Thyroid gland (tissue), 4 donors: ENCODE measurements around the gene ANGPTL5. TPM values are rescaled to one million over a fixed set of nuclear protein-coding genes. Genes with fewer than 3 reads are reported as not detected.
A peak's percentile ranks its signal among the peaks of the same experiment; 100 is the strongest.

ENCODE experiments used
- DNase-seq, 2 donors: peaks; one replicate each; pipeline ENCODE4 v3.0.0-alpha.2; 2019
- H3K27ac ChIP-seq, 3 donors: fragments of 200-600 bp; sonication (generic); 1 replicate in 2 of 3; 2 replicates in 1 of 3; pipeline ENCODE4 v1.5.1; 2016 to 2019; ENCODE audit warnings: mild to moderate bottlenecking in 1 of 3, moderate library complexity in 1 of 3
- H3K27me3 ChIP-seq: fragments of 200-600 bp; sonication (generic); one replicate; pipeline ENCODE4 v1.5.1; 2019
- H3K36me3 ChIP-seq, 2 donors: fragments of 200-600 bp; sonication (generic); one replicate each; pipeline ENCODE4 v1.5.1; 2016 to 2019
- H3K4me1 ChIP-seq, 2 donors: fragments of 200-600 bp; sonication (generic); one replicate each; pipeline ENCODE4 v1.5.1; 2017 to 2019
- H3K4me3 ChIP-seq, 3 donors: fragments of 200-600 bp; sonication (generic); replicated peaks in 1 of 3; 1 replicate in 2 of 3; 2 replicates in 1 of 3; pipeline ENCODE4 v1.5.1; 2016; ENCODE audit warnings: mild to moderate bottlenecking in 1 of 3
- H3K9me3 ChIP-seq: fragments of 200-600 bp; sonication (generic); one replicate; pipeline ENCODE4 v1.5.1; 2017
- CTCF ChIP-seq, 6 experiments: fragments of 200-600 bp in 3 of 6; fragments of 450-650 bp in 3 of 6; sonication (generic) in 3 of 6; IDR thresholded peaks; one replicate each; pipeline ENCODE4 v1.5.1; 2016 to 2019; ENCODE audit warnings: antibody characterized with exemption in 6 of 6, mild to moderate bottlenecking in 2 of 6, inconsistent platforms in 1 of 6, moderate library complexity in 1 of 6
- POLR2A ChIP-seq, 2 donors: fragments of 450-650 bp; IDR thresholded peaks; one replicate each; pipeline ENCODE4 v1.6.1; 2017; ENCODE audit warnings: antibody characterized with exemption in 2 of 2, mild to moderate bottlenecking in 2 of 2, moderate library complexity in 1 of 2
- whole genome bisulfite sequencing, 2 donors: methylation state at CpG; one replicate each; pipeline ENCODE4 v1.1.5; 2017; 5-methylcytosine and 5-hydroxymethylcytosine counted together
- intact Hi-C: fragments of 100-400 bp; cut with DNase I; formaldehyde crosslinking; loops from one replicate; pipeline ENCODE4 v1.15.1; 2023
- total RNA-seq, 4 donors: library from RNA; depleted of rRNA; stranded (reverse); fragments of >200 nt; gene quantifications; one replicate each; pipeline ENCODE4 v1.2.3, GENCODE V29; 2016

Gene ANGPTL5
- total RNA-seq, 4 donors from 2014 or later = 0.63 to 2.3 (median 1.2) TPM; not detected in 1

- Histone ChIP-seq H3K4me3 (no peak overlapping the region), H3K27me3 (no peaks in the 10 kb centered on the region), H3K36me3 (no peaks in the 10 kb centered on the region), H3K4me1 (no peaks in the 10 kb centered on the region), H3K9me3 (no peaks in the 10 kb centered on the region), H3K27ac (no peak overlapping the region)
- intact Hi-C loops = no loop called here
- WGBS, 2 donors = 86% methylated on average over 4 of the region's 4 CpGs
- no peak for DNase-seq
- TF ChIP-seq CTCF (IDR thresholded peaks at IDR 0.05) (peak in 2 of 6 experiments; percentile 9 to 35), POLR2A (IDR thresholded peaks at IDR 0.05) (no peak)
Observed at GRCh38 chr11:101880222-101880621, 36.1 kb downstream of the ANGPTL5 start.

- no peak for TF ChIP-seq POLR2A (IDR thresholded peaks at IDR 0.05)
- TF ChIP-seq CTCF (IDR thresholded peaks at IDR 0.05) = no peak
- H3K36me3 ChIP-seq = no peaks in the 10 kb centered on the region
- H3K27ac ChIP-seq = no peak overlapping the region
- H3K9me3 ChIP-seq = no peaks in the 10 kb centered on the region
- no peaks in the 10 kb centered on the region for H3K4me1 ChIP-seq
- intact Hi-C loops = no loop called here
- no peak for DNase-seq
- WGBS, 2 donors = 87 to 92% methylated on average over 6 of the region's 6 CpGs
- H3K4me3 ChIP-seq = no peak overlapping the region
- no peaks in the 10 kb centered on the region for H3K27me3 ChIP-seq
Observed at GRCh38 chr11:101872171-101872882, 44.0 kb downstream of the ANGPTL5 start.

GRCh38 chr11:101870510-101870909 is 45.8 kb downstream of the ANGPTL5 start:
- WGBS, 2 donors = 95 to 96% methylated on average over 6 of the region's 6 CpGs
- H3K4me1 ChIP-seq = no peaks in the 10 kb centered on the region

GRCh38 chr11:101867951-101868350 is 48.4 kb downstream of the ANGPTL5 start:
- Histone ChIP-seq H3K27ac (no peak overlapping the region), H3K27me3 (no peaks in the 10 kb centered on the region), H3K4me1 (no peaks in the 10 kb centered on the region), H3K4me3 (no peak overlapping the region), H3K36me3 (no peaks in the 10 kb centered on the region), H3K9me3 (no peaks in the 10 kb centered on the region)
- WGBS, 2 donors = 91 to 92% methylated on average over 2 of the region's 2 CpGs
- no peak for TF ChIP-seq POLR2A (IDR thresholded peaks at IDR 0.05)
- TF ChIP-seq CTCF (IDR thresholded peaks at IDR 0.05) = no peak
- intact Hi-C loops = no loop called here
- DNase-seq = no peak

More at GRCh38 chr11:101870510-101870909, 45.8 kb downstream of the ANGPTL5 start:
- no peak for DNase-seq
- H3K27ac ChIP-seq = no peak overlapping the region
- H3K27me3 ChIP-seq = no peaks in the 10 kb centered on the region
- intact Hi-C loops = no loop called here
- H3K9me3 ChIP-seq = no peaks in the 10 kb centered on the region
- TF ChIP-seq CTCF (IDR thresholded peaks at IDR 0.05) (no peak), POLR2A (IDR thresholded peaks at IDR 0.05) (no peak)
- H3K36me3 ChIP-seq = no peaks in the 10 kb centered on the region
- H3K4me3 ChIP-seq = no peak overlapping the region

GRCh38 chr11:101866619-101867491 is 49.5 kb downstream of the ANGPTL5 start:
- H3K27me3 ChIP-seq = no peaks in the 10 kb centered on the region
- TF ChIP-seq POLR2A (IDR thresholded peaks at IDR 0.05) (no peak), CTCF (IDR thresholded peaks at IDR 0.05) (no peak)
- 78 to 89% methylated on average over 5 of the region's 5 CpGs for WGBS, 2 donors
- no peaks in the 10 kb centered on the region for H3K9me3 ChIP-seq
- no peak overlapping the region for H3K4me3 ChIP-seq
- intact Hi-C loops = no loop called here
- DNase-seq = no peak
- H3K27ac ChIP-seq = no peak overlapping the region
- no peaks in the 10 kb centered on the region for H3K4me1 ChIP-seq
- H3K36me3 ChIP-seq = no peaks in the 10 kb centered on the region
